ENCODE results near the gene IRF2BPL.

The IRF2BPL gene

DNA sequence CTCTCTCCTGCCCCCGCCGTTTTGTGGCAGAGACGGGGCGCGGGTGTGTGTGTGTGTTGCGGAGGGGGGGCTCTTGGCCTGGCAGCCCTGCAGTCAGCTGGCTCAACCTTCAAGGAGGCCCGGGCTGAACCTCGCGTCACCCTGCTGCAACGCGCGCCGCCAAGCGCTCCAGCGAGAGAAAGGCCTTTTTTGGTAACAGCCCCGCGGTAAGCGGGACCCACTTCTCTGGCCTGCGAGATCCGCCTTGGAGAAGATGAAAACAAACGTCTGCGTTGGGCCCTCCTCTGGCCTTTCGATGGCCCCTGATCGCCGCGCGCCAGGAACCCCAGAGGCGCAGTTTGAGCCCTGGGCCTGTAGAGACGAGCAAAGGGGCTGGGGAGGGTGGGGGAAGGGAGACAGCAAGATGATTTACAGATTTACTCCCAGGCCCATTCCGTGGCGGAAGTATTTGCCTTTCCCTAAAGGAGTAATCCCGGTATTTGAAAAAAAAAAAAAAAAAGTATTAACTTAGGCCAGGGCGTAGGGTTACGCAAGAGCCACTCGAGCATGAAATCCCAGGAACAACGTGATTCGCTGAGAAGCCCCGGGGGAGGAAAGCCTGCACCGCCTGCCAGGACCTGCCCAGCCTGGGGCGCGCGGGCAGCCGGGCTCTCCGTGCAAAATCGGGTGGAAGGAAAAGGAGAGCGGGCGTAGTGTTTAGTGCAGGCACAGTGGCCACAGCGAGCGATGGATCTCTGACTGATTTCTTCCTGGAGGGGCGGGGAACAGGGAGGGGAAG, 4.5 kb upstream of the IRF2BPL start:
- TF ChIP-seq CTCF (conservative IDR thresholded peaks at IDR 0.05; ENCODE audit: low read depth, low read length), result peak; percentile 22
- peak overlapping the region; percentile 60 for H3K4me3 ChIP-seq (ENCODE audit: low read length)
- DNase-seq (ENCODE audit: low read depth), result peak; percentile 97

DNA sequence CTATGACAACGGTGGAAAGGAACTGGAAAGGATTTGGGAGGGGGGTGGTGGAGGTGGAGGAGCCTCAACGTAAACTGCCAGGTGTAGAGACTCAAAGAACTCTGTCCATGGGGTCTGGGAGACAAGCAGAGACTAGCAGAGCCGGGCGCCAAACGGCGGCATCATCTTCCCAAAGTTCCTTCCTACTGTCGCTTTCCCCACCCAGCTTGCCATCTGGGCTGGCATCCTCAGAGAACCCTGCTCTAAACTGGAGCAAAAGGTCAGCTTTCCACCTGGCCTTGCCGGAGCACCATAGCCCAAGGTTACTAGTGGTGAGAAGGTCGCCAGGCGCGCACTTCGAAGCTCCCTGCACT, 4.0 kb upstream of the IRF2BPL start:
- peak overlapping the region; percentile 1 for H3K4me3 ChIP-seq (ENCODE audit: low read length)
- DNase-seq (ENCODE audit: low read depth), result no peak
- TF ChIP-seq CTCF (conservative IDR thresholded peaks at IDR 0.05; ENCODE audit: low read depth, low read length), result no peak

DNA sequence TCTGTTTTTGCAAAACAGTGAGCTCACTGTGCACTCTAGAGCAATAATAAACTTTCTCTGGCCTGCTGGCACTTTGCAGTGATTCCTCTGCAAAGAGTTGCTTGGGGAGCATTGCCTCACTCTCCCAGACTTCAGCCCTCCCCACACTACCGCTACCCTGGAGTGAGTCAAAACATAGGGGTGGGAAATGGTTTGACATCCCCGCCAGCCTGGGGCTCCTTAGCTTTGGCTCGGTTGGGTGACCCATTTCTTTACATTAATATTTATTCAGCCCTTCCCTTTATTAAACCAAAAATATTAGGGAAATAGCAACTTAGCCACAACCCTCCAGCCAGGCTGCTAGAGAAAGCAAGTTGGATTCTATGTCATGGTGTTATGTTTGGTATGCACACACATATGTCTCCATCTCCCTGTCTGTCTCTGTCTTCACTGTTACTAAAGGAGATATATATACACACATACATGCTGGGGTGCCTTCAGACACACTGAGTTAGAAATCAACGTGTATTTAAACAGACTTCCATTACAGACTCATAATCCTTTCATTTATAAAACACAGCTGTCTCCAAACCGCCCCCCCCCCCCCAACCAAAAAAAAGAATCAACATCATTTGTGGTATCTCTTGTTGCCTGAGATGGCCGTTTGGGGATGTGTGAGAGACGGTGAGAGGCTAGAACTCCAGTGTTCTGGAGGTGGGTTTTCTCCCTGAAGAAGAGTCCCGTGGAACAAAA, 3.4 kb upstream of the IRF2BPL start:
- H3K4me3 ChIP-seq (ENCODE audit: low read length), result no peak overlapping the region
- TF ChIP-seq CTCF (conservative IDR thresholded peaks at IDR 0.05; ENCODE audit: low read depth, low read length), result no peak
- no peak for DNase-seq (ENCODE audit: low read depth)

DNA sequence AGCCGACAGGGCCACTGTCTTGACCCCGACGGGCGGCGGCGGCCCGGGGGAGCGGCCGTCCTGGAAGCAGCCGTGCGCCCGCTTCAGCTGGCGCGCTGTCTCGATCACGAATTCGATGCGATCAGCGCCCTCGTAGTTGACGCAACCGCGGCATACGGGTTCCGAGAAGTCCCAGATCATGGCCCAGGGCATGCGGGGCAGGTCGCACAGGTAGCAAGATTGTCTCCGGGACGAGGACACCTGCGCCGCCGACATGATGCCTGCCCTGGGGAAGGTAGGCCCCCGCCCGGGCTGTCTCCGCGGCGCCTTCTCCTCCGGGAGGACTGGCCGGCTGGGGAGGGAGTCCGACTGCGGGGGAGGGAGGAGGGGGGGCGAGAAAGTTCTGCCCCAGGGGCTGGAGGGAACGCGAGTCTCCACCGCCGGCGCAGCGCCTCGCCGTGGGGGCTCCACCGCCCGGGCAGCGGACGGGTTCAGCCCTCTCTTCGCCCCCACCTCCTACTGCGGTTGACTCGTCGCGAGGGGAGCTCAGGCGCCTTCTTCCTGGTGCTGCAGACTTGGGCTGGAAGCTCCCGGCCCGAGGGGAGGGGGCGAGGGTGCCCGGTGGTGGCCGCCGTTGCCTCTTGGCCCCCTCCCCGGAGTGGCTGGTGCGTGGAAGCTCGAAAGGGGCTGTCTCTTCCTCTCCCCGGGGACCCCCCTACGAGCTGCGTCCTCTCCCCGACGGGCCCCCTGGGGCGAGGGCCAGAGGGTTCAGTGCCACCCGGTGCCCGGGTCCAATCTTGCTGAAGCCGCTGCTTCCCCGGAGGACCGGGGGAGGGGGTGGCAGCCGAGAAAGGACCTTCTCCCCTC, 747 bp downstream of the IRF2BPL start:
- peak overlapping the region; percentile 81 for H3K4me3 ChIP-seq (ENCODE audit: low read length)
- no peak for DNase-seq (ENCODE audit: low read depth)
- TF ChIP-seq CTCF (conservative IDR thresholded peaks at IDR 0.05; ENCODE audit: low read depth, low read length), result peak; percentile 26

DNA sequence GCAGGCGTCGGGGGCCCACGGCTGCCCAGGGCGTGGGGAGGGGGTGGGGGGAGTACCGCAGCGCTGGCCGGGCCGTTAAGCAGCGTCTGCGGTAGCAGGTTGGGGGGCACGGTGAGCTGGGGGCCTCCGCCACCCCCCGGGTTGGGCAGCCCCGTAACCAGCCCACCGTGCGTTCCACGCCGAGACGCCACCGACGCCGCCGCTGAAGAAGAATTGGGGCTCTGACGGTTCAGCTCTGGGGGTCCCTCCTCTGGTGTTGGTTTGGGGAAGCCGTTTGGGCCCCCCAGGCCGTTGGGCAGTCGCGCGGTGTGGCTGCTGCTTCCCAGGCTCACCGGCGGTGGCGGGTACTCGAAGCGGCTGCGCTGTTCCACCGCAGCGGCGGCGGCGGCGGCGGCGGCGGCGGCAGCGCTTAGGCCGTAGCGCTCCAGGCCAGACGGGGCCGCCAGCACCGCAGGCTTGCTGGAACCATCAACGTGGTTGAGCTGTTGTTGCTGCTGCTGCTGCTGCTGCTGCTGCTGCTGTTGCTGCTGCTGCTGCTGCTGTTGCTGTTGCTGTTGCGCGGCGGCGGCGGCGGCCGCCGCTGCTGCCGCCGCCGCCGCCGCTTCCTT, 1.5 kb downstream of the IRF2BPL start:
- no peak for TF ChIP-seq CTCF (conservative IDR thresholded peaks at IDR 0.05; ENCODE audit: low read depth, low read length)
- H3K4me3 ChIP-seq (ENCODE audit: low read length), result peak overlapping the region; percentile 81
- DNase-seq (ENCODE audit: low read depth), result no peak

DNA sequence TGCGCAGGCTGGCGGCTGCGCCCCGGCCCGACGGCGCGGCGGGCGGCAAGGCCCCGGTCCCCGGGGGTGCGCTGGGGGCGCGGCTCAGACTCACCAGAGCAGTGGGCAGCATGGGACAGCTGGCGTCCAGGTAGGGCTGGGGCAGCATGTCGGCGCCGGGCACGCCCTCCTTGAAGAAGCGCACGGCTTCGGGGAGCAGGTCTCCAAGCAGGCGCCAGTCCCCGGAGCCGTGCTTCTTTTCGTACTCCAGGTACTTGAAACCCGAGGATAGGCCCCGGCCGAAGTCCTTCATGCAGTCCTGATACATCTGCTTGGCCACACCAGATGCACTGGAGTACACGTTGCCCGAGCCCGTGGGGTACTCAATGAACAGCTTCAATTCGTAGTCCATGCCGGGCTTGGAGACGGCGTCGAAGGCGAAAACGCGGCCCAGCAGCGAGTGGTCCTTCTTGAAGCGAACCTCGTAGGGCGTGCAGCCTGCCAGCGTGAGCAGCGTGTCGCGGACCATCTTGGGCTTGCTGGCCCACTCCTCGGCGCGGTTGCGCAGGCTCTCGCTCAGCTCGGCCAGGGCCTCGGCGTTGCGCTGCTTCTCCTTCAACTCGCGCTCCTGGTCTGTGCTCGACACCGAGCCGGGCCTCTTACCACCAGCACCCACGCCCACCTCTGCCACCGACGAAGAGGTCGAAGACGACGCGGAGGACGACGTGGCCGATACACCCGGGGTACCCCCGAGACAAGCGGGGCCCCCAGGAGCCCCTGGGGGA, 2.2 kb downstream of the IRF2BPL start:
- peak overlapping the region; percentile 81 for H3K4me3 ChIP-seq (ENCODE audit: low read length)
- no peak for TF ChIP-seq CTCF (conservative IDR thresholded peaks at IDR 0.05; ENCODE audit: low read depth, low read length)
- no peak for DNase-seq (ENCODE audit: low read depth)

All from retinal pigment epithelial cell (primary cell).